GM21576 (cell line): ENCODE data around the gene SALL4.
"Not testable (repeated sequence)": the region's sequence is repeated elsewhere in the genome, so short reads cannot be mapped to it uniquely, and the experiment has no call there.

Experiments
- ATAC-seq: cut with Tn5 transposase; IDR thresholded peaks from one replicate; pipeline ENCODE4 v1.9.1; 2021; ENCODE audit warnings: mild to moderate bottlenecking, moderate library complexity; ENCODE audit not compliant: unreplicated experiment

SALL4 gene

DNA sequence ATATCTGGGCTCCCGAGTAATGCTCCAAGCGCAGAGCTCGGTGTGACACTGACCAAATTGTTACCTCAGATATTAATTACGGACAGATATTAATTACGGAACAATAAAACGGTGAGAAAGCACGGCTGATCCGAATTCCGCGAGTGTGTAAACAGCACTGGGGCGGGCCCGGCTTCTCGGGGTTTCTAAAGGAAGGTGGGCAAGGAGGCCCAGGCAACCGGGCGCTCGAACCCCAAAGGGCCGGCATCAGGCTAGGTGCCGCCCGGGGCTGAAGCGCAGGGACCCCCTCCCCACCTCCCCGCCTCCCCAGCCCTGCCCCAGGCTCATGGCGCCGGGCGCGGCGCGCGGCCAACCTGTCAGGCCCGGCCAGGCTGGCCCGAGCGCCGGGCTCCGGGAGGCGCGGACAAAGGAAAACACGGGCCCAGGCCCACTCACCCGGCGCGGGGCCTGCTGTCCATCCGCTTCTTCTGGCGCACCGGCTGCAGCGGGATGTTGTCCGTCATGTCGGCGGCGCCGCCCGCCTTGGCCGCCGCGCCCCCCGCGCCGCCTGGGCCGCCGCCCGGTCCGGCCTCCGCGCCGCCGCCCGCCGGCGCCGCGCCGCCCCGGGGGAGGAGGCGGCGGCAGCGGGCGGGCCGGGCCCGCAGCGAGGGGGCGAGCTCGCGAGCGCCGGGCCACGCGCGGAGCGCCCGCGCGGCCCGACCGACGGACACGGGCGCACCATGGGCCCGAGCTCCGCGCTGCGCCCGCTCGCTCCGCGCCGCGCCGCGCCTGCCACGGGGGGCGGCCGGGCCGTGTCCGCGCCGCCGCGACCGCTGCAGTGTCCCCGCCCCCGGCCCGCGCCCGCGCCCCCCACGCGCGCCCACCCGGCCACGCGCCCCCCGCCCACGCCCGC is 34.2 kb downstream of the SALL4 start, which contains the start of gene ATP9A:
TSS of gene ATP9A (minus strand) at position 524 of the 892 bp plus-strand sequence. CDS start at position 503, 21 bp downstream.
- no peak for ATAC-seq

GRCh38 chr20:51766994-51767866 is 35.1 kb downstream of the SALL4 start:
- no peak for ATAC-seq

DNA sequence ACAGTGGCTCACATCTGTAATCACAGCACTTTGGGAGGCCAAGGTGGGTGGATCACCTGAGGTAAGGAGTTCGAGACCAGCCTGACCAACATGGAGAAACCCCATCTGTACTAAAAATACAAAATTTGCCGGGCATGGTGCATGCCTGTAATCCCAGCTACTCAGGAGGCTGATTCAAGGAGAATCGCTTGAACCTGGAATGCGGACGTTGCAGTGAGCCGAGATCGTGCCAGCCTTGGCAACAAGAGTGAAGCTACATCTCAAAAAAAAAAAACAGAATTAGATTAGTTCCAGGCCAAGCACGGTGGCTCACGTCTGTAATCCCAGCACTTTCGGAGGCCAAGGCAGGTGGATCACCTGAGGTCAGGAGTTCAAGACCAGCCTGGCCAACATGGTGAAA is 36.9 kb downstream of the SALL4 start:
- ATAC-seq: not testable (repeated sequence)

DNA sequence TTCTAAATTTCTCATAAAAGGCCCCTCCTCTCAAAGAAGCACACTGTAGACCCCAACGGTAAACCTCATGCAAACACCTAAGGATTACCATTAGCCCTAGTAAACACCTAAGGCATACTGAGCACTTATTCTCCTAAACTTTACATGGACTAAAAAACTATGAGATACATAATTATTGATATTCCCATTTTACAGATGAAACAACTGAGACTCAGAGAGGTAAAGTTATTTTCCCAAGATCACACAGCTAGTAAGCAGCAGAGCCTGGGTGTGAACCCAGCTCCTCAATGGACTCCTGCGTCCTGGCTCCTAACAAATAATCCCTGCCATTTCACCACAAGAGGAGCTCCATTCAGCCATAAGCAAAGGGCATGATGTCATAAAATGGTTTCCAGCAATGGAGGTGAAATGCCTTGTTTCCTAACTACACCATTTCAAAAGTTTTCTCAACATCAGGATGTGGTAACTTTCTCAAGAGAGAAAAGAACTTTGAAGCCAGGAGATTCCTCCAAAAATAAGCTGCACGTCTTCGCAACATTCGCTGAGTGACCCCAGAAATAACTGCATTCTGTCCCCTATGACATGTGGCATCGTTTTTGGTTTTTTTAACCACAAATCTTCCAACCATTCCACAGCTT is 38.2 kb downstream of the SALL4 start:
- no peak for ATAC-seq

- ATAC-seq: no peak
Observed at GRCh38 chr20:51760905-51761546, 41.3 kb downstream of the SALL4 start.

- ATAC-seq: no peak
Observed at GRCh38 chr20:51759769-51760510, 42.4 kb downstream of the SALL4 start.

DNA sequence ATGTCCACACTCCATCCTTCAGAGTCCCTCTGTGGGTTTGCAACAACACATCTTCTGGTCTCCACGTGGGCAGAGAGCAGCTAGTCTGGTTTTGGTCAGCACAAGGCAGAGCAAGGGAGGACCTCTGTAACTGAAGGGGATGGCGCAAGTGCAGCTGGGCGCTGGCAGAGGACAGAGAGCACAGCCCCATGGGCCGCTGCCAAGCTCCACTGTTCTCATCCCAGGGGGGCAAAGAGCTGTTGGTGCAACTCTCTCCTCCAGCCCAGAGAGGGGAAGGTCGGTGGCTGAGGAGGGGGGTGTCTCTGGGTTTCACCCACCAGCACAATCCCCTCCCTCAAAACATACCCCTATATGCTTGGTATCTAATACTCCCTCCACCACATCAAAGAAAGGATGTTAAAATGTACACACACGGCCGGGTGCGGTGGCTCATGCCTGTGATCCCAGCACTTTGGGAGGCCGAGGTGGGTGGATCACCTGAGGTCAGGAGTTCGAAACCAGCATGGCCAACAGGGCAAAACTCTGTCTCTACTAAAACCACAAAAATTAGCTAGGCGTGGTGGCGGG is 43.3 kb downstream of the SALL4 start:
- ATAC-seq: no peak

GRCh38 chr20:51757226-51757625 is 45.1 kb downstream of the SALL4 start:
- ATAC-seq: no peak

GRCh38 chr20:51756653-51757052 is 45.7 kb downstream of the SALL4 start:
- no peak for ATAC-seq

DNA sequence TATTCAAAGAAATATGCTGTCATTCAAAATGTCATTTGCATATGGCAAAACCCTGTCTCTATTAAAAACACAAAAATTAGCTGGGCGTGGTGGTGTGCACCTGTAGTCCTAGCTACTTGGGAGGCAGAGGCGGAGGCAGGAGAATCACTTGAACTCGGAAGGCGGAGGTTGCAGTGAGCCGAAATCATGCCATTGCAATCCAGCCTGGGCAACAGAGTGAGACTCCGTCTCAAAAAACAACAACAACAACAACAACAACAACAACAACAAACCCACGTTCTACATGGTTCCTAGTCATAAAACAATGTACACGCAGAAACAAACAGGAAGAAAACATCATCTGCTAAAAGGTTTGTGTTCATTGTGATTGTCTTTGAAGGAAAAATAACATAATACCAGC is 49.1 kb downstream of the SALL4 start:
- not testable (repeated sequence) for ATAC-seq

- ATAC-seq: no peak
Observed at GRCh38 chr20:51752343-51752951, 49.9 kb downstream of the SALL4 start.

DNA sequence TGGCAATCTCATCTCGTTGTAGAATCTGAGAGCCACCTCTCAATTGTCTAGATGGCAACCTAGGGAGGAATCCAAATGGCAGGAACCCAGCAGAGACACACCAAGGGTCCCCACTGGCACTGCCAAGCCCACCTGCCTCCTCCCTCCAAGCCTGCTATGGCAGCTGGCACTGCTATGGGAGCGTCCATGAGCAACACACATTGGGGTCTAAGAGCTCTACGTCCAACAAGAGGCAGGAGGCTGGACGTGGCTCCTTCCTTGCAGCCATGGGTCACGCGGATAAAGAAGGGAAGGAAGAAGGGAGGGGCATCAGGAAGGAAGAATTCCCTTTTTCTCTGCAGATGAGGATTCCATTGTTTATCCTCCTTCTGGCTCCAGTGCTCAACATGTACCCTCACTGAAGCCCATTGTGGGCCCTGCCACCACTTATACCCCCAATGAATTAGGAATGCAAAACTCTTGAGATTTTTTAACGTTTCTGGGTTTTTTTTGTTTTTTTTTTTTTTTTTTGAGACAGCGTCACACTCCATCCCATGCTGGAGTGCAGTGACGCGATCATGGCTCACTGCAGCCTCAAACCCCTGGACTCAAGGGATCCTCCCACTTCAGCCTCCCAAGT is 51.4 kb downstream of the SALL4 start:
- no peak for ATAC-seq

GRCh38 chr20:51750037-51750769 is 52.1 kb downstream of the SALL4 start:
- no peak for ATAC-seq

GRCh38 chr20:51749674-51750036 is 52.7 kb downstream of the SALL4 start:
- no peak for ATAC-seq

DNA sequence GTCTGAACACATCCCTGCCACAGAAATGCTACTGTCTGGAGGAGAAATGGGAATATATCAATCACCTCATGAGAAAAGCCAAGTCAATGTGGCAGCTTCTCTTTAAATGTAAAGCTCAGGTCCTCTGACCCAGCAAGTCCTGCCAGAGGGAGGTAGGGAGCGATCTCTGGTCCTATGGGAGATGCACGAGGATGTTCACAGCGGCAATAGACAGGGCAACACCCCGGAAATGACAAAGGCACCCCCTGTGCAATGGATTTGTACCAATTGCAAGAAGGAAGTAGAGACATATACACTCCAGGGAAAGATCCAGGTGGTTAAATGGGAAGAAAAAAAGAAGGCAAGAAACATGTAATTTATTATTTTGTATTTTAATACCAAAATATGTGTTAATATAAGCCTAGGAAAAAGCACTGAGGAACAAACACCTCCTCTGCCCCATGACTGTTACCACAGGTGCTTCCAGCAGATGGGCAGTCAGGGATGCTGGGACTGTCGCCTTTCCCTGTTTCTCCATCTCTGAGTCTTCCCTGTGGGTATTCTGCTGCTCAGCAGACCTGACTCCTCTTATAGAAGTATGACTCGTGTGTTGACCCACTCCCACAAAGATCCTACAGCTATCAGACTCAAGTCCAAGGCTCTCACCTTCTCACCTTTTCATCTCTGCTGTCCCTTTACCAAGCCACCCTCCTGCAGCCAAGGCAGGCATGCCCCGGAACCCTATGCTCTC is 55.0 kb downstream of the SALL4 start:
- ATAC-seq: no peak

DNA sequence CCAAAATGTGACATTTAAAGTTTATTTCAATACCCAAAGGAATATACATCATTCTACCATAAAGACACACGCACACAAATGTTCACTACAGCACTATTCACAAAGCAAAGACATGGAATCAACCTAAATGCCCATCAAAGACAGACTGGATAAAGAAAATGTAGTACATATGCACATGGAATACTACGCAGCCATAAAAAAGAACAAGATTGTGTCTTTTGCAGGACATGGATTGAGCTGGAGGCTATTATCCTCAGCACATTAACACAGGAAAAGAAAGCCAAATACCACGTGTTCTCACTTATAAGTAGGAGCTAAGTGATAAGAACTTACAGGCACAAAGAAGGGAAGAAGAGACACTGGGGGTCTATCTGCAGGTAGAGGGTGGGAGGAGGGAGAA is 56.5 kb downstream of the SALL4 start:
- ATAC-seq: no peak

GRCh38 chr20:51740838-51741237 is 61.5 kb downstream of the SALL4 start:
- no peak for ATAC-seq

- ATAC-seq: not testable (repeated sequence)
Observed at GRCh38 chr20:51740308-51740707, 62.0 kb downstream of the SALL4 start.
